Measurements from ENCODE around the gene ANKS3.

GRCh38 chr16:4649744-4650442, 84.2 kb downstream of the ANKS3 start:
- TF ChIP-seq CTCF (IDR thresholded peaks at IDR 0.05) (no peak), POLR2A (IDR thresholded peaks at IDR 0.05) (no peak)
